SK-N-SH (cell line): ENCODE measurements around the gene RBM10. TPM values are rescaled to one million over a fixed set of nuclear protein-coding genes. Genes with fewer than 3 reads are reported as not detected.

ENCODE experiments used
- CTCF ChIA-PET: fragments of 300-600, 350-600 bp; formaldehyde crosslinking; extraction: SDS; loops from one replicate; lab custom pipeline; 2021; lab: Yijun Ruan, JAX
- POLR2A ChIA-PET: fragments of 350-600 bp; sonication (Branson Sonifier 250); formaldehyde crosslinking; extraction: SDS; loops from one replicate; lab custom pipeline; 2020; ENCODE audit warnings: antibody characterized with exemption, inconsistent platforms; lab: Yijun Ruan, JAX
- DNase-seq: peaks from one replicate; pipeline ENCODE4 v3.0.0; 2012
- H2AFZ ChIP-seq: fragments of 200-600 bp; sonication (generic); 2 replicates; pipeline ENCODE4 v1.8.1; 2016; ENCODE audit warnings: antibody characterized with exemption, mild to moderate bottlenecking, low read depth
- H3F3A ChIP-seq: fragments of 200-600 bp; sonication (generic); replicated peaks from 2 replicates; pipeline ENCODE3; 2016; ENCODE audit warnings: antibody characterized with exemption, mild to moderate bottlenecking; ENCODE audit not compliant: insufficient read depth
- H3K27ac ChIP-seq, 2 experiments: fragments of 200-500 bp in 1 of 2; fragments of 200-600 bp in 1 of 2; sonication (Bioruptor generic) in 1 of 2; sonication (generic), shearing (Covaris generic) in 1 of 2; 2 replicates each; pipeline versions ENCODE4 v1.5.1 to v1.6.1; 2014 to 2016; ENCODE audit warnings: low read depth in 2 of 2, inconsistent platforms in 1 of 2, low read length in 1 of 2, mild to moderate bottlenecking in 1 of 2, mixed read lengths in 1 of 2
- H3K27me3 ChIP-seq: fragments of 200-600 bp; sonication (generic), shearing (Covaris generic); 2 replicates; pipeline ENCODE4 v1.6.1; 2016; ENCODE audit warnings: mixed run types; ENCODE audit not compliant: insufficient read depth
- H3K36me3 ChIP-seq, 2 experiments: fragments of 200-500 bp in 1 of 2; fragments of 200-600 bp in 1 of 2; sonication (Bioruptor generic) in 1 of 2; sonication (generic) in 1 of 2; replicated peaks in 1 of 2; 2 replicates each; pipeline versions ENCODE3 to v1.5.1; 2014 to 2016; ENCODE audit warnings: low read length in 1 of 2, mild to moderate bottlenecking in 1 of 2; ENCODE audit not compliant: insufficient read depth in 2 of 2, control insufficient read depth in 1 of 2
- H3K4me1 ChIP-seq, 2 experiments: fragments of 200-500 bp in 1 of 2; fragments of 200-600 bp in 1 of 2; sonication (Bioruptor generic) in 1 of 2; sonication (generic), shearing (Covaris generic) in 1 of 2; 2 replicates each; pipeline versions ENCODE4 v1.5.1 to v1.6.1; 2014 to 2016; ENCODE audit warnings: low read depth in 1 of 2, low read length in 1 of 2, mixed run types in 1 of 2; ENCODE audit not compliant: insufficient read depth in 2 of 2, control insufficient read depth in 1 of 2
- H3K4me2 ChIP-seq: fragments of 200-600 bp; sonication (generic), shearing (Covaris generic); 2 replicates; pipeline ENCODE4 v1.6.1; 2017; ENCODE audit warnings: mixed run types
- H3K4me3 ChIP-seq, 2 experiments: fragments of 200-500 bp in 1 of 2; fragments of 200-600 bp in 1 of 2; sonication (Bioruptor generic) in 1 of 2; sonication (generic), shearing (Covaris generic) in 1 of 2; 2 replicates each; pipeline versions ENCODE4 v1.5.1 to v1.8.1; 2014 to 2016; ENCODE audit warnings: low read depth in 2 of 2, inconsistent platforms in 1 of 2, low read length in 1 of 2, mild to moderate bottlenecking in 1 of 2, mixed read lengths in 1 of 2, moderate library complexity in 1 of 2
- H3K79me2 ChIP-seq: fragments of 200-600 bp; sonication (generic); 2 replicates; pipeline ENCODE4 v1.8.1; 2017; ENCODE audit warnings: mild to moderate bottlenecking; ENCODE audit not compliant: insufficient read depth
- H3K9ac ChIP-seq: fragments of 200-600 bp; sonication (generic); 2 replicates; pipeline ENCODE4 v1.6.1; 2017; ENCODE audit warnings: mixed run types
- H3K9me2 ChIP-seq: fragments of 200-600 bp; sonication (generic); 2 replicates; pipeline ENCODE4 v1.6.1; 2017; ENCODE audit warnings: mixed run types
- H3K9me3 ChIP-seq: fragments of 200-600 bp; sonication (generic); 2 replicates; pipeline ENCODE4 v1.6.1; 2017; ENCODE audit warnings: mixed run types, mild to moderate bottlenecking, moderate library complexity
- H4K20me1 ChIP-seq: fragments of 200-600 bp; sonication (generic); 2 replicates; pipeline ENCODE4 v1.6.1; 2017; ENCODE audit warnings: mild to moderate bottlenecking, mixed run types; ENCODE audit not compliant: insufficient read depth
- CTCF ChIP-seq: fragments of 200-600 bp; sonication (generic); IDR thresholded peaks from 2 replicates; pipeline ENCODE4 v1.6.1; 2017; ENCODE audit warnings: antibody characterized with exemption, mild to moderate bottlenecking, moderate library complexity
- EP300 ChIP-seq, 2 experiments: IDR thresholded peaks; 2 replicates each; pipeline versions ENCODE4 v1.4.0 to v1.6.1; 2012; ENCODE audit warnings: borderline replicate concordance in 1 of 2, low read depth in 1 of 2, low read length in 1 of 2
- FOSL2 ChIP-seq: IDR thresholded peaks from 2 replicates; pipeline ENCODE4 v1.4.0; 2012; ENCODE audit warnings: low read depth, mild to moderate bottlenecking, moderate library complexity, borderline replicate concordance
- FOXJ3 ChIP-seq: sonication (generic); formaldehyde crosslinking; IDR thresholded peaks from 2 replicates; pipeline ENCODE4 v1.5.1; 2020; ENCODE audit warnings: mild to moderate bottlenecking, missing genetic modification reagents
- FOXM1 ChIP-seq: IDR thresholded peaks from 2 replicates; pipeline ENCODE4 v1.4.0; 2012; ENCODE audit warnings: low read depth, mild to moderate bottlenecking
- GABPA ChIP-seq: IDR thresholded peaks from 2 replicates; pipeline ENCODE4 v1.4.0; 2012; ENCODE audit warnings: low read depth, mild to moderate bottlenecking
- JUND ChIP-seq: IDR thresholded peaks from 2 replicates; pipeline ENCODE4 v1.4.0; 2012
- MXI1 ChIP-seq: IDR thresholded peaks from 2 replicates; pipeline ENCODE4 v1.6.1; 2012; ENCODE audit warnings: mild to moderate bottlenecking, low read depth, low read length, improper control_type of control experiment
- NRF1 ChIP-seq: IDR thresholded peaks from 2 replicates; pipeline ENCODE4 v1.6.1; 2012; ENCODE audit warnings: low read depth, mild to moderate bottlenecking, low read length
- PBX3 ChIP-seq: IDR thresholded peaks from 2 replicates; pipeline ENCODE4; 2012
- REST ChIP-seq: IDR thresholded peaks from 2 replicates; pipeline ENCODE4 v1.6.1; 2012; ENCODE audit warnings: mild to moderate bottlenecking, low read depth, low read length, moderate library complexity
- SIN3A ChIP-seq: IDR thresholded peaks from 2 replicates; pipeline ENCODE4 v1.6.1; 2012; ENCODE audit warnings: low read depth, mild to moderate bottlenecking, low read length, moderate library complexity, borderline replicate concordance
- TAF1 ChIP-seq: IDR thresholded peaks from 2 replicates; pipeline ENCODE4 v1.6.1; 2012; ENCODE audit warnings: low read depth, mild to moderate bottlenecking, low read length, moderate library complexity, borderline replicate concordance
- TEAD4 ChIP-seq: IDR thresholded peaks from 2 replicates; pipeline ENCODE4 v1.4.0; 2012; ENCODE audit warnings: mild to moderate bottlenecking, borderline replicate concordance; ENCODE audit not compliant: insufficient read depth
- USF1 ChIP-seq: IDR thresholded peaks from 2 replicates; pipeline ENCODE4 v1.4.0; 2012; ENCODE audit warnings: low read depth, borderline replicate concordance
- ZBTB33 ChIP-seq: IDR thresholded peaks from 2 replicates; pipeline ENCODE4 v1.4.0; 2012; ENCODE audit warnings: low read depth, borderline replicate concordance
- WGBS: methylation state at CpG from one replicate; pipeline ENCODE4 v1.1.6; 2017; ENCODE audit warnings: low lambda C conversion rate; 5-methylcytosine and 5-hydroxymethylcytosine counted together
- polyA plus RNA-seq, 3 experiments: library from polyadenylated mRNA; depleted of rRNA; stranded (reverse); fragments of >200 nt; gene quantifications; 2 replicates each; pipeline ENCODE4 v1.2.3, GENCODE V29; 2012

The RBM10 gene
- polyA plus RNA-seq, 1 of the 3 experiments (the other 2 are of a cell fraction) = 34.4 TPM

- peaks cover 57% of the 10 kb centered on the region for H3K79me2 ChIP-seq
- 85% methylated on average over 3 of the region's 4 CpGs for WGBS
- H3K4me2 ChIP-seq = 0 out of 2 replicates have a peak overlapping the region, but pooled peaks have one; percentile 98
Observed at GRCh38 chrX:47221756-47222155, 76.7 kb downstream of the RBM10 start.

More at GRCh38 chrX:47221756-47222155, 76.7 kb downstream of the RBM10 start:
- H3K9ac ChIP-seq = no peak overlapping the region
- H4K20me1 ChIP-seq = peaks cover 56% of the 10 kb centered on the region
- TF ChIP-seq MXI1 (no peak), GABPA (no peak), TAF1 (no peak), ZBTB33 (no peak), FOSL2 (no peak), EP300 (IDR thresholded peaks at IDR 0.05; ENCODE audit: borderline replicate concordance in 1 of 2, low read depth in 1 of 2, low read length in 1 of 2) (no peak), NRF1 (no peak), CTCF (no peak), FOXJ3 (CRISPR knock-in tag) (no peak), JUND (no peak), SIN3A (no peak), REST (no peak), FOXM1 (no peak), TEAD4 (no peak), USF1 (no peak), PBX3 (no peak)
- H3K36me3 ChIP-seq = peaks cover 19 to 38% of the 10 kb centered on the region in 2 experiments
- H3K9me2 ChIP-seq = no peaks in the 10 kb centered on the region
- peaks cover 8% of the 10 kb centered on the region for H3F3A ChIP-seq
- peaks cover 2 to 22% of the 10 kb centered on the region in 2 experiments; a peak in 3 of 4 replicates for H3K4me1 ChIP-seq
- H3K27me3 ChIP-seq = no peaks in the 10 kb centered on the region
- H3K9me3 ChIP-seq = no peaks in the 10 kb centered on the region
- H3K27ac ChIP-seq = no peak overlapping the region
- POLR2A ChIA-PET = interaction anchor here (1.5 kb wide), 1 partner anchor 11 kb away, joined by 3 read pairs; the partner anchor contains the start of gene USP11
- no peak overlapping the region for H3K4me3 ChIP-seq
- CTCF ChIA-PET = interaction anchor here (1.2 kb wide), 1 partner anchor 302 kb away, joined by 3 read pairs; no protein-coding TSS in a partner anchor
- no peak for DNase-seq
- no peak overlapping the region for H2AFZ ChIP-seq
